Measurements from ENCODE around the gene DLL1.
"Not testable (repeated sequence)": the region's sequence is repeated elsewhere in the genome, so short reads cannot be mapped to it uniquely, and the experiment has no call there.

DLL1 gene

DNA sequence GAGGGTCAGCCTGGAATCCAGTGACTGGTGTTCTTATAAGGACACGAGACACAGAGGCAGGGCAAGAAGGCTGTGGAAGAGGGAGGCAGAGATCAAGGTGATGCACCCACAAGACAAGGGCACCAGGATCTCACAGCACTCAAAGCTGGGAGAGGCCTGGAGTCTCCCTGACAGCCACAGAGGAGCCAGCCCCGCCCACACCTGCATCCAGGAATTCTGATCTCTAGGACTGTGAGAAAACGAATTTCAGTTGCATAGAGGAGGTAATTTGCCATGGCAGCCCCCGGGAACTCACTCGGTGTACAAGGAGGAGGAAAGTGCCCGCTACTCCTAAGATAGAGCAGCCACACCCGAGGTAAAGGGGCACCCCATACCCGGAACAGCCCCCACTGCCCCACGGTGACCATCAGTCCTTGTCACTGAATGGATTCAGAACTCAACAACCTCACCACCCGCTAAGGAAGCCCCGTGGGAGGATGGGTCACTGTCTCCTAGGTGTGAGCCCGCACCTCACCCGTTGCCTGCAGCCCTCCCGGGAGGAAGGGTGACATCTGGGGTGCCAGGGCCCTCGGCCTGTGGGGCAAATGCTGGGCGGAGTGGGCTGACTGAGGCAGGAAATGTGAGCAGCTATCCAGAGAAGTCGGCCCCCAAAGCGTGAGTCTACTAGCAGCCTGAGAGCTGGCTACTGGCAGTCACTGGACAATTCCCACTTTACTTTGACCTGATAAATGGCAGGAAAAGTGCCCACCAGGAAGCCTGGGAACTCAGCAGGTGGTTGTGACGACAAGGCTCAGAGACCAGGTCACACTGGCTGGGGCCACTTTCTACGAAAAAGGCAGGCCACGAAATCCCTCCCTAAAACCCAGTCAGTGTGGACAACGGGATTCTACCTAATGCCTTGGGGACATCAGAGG, 22.4 kb downstream of the DLL1 start:
- DNase-seq (ENCODE audit: low read depth in 2 of 2) = no peak

DNA sequence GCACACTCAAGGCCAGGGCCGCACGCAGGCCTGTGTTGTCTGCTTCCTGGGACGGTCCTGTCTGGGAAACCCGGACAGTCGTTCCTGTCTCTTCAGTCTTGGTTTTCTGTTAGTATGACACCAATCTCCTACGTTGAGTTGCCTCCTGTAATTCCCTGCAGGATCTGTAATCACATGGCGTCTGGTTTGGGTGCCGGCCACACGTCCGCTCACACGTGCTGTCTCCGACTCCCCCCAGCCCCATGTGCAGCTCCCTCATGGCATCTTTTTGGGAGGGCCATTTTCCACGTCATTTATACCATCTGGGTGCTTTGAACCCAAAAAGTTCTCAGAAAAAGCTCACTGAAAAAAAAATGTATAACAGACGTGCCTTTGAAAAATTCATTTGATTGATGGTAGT, 23.2 kb downstream of the DLL1 start:
- DNase-seq (ENCODE audit: low read depth in 2 of 2) = no peak

DNA sequence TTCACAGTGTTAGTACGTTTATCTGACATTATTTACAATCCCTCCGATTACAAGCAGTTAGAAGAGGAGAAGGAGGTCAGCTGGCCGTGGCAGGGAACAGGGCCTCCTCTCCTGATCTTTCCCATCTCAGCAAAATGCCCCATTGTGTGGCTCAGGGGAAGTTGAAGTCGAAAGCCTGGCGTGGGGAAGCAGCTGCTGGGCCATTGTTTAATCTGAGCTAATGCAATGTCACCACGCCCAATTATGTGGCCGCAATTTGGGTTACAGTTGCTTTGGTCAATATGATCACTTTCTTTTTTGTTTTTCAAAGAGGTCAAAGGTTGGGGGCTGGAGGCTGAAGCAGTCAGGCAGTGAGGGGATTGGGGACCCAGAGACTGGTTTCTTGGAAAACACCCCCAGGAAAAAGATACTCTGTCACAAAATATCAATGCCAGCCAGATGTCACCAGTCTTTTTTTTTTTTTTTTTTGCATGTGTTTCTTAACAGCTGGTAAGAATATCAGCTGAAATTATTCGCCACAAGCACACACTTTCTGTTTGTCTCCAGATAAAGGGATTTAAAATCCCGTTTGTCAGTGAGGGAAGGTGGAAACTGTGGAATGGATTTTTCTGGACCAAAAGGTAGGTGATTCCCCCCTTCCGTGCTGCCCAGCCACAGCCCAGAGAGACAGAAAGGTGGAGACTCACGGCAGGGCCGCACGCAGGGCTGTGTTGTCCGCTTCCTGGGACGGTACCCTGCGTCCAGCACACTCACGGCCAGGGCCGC, 24.6 kb downstream of the DLL1 start:
- DNase-seq (ENCODE audit: low read depth in 2 of 2) = no peak

DNA sequence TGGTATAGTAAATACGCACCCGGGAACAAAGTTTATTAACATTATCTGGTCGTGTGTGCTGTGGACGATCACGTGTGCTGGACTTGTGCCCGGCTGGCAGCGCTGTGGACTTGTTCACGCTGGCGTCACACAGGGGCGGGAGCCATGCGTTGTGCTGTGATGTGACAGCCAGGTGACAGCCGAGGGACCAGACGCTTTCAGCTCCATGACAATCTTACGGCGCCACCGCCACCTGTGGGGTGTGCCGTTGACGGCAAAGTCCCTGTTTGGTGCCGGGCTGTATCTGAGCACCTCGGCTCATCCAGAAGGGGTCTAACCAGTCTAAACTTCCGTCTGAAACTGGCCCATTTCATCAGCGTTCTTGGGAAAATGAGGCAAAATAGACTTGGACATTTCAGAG, 25.2 kb downstream of the DLL1 start:
- no peak for DNase-seq (ENCODE audit: low read depth in 2 of 2)

DNA sequence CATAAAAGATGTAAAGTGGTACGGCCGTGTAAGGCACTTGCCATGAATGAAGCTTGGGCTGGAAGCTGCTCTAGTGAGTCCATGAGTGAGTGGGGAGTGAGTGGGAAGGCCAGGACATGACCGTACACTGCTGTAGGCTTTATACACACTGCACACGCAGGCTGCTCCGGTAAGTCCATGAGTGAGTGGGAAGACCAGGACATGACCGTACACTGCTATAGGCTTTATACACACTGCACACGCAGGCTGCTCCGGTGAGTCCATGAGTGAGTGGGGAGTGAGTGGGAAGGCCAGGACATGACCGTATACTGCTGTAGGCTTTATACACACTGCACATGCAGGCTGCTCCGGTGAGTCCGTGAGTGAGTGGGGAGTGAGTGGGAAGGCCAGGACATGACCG, 26.2 kb downstream of the DLL1 start:
- not testable (repeated sequence) for DNase-seq (ENCODE audit: low read depth in 2 of 2)

DNA sequence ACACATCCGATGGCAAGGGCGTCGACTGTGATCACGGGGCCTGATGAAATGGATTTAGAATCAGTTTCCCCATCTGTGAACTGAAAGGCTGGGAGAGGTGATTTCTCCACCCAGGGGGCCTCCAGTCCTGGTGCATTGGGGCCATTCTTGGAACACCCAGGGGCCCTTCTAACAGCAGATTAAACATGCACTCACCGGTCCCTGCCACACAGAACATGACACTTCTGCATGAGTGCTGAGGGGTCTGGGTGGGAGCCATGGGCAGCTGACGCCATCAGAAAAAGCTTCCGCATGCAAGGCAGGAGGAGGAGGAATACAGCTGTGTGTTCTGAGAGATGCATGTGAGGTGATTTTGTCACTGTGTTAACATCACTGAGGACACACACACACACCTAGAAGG, 26.8 kb downstream of the DLL1 start:
- no peak for DNase-seq (ENCODE audit: low read depth in 2 of 2)

DNA sequence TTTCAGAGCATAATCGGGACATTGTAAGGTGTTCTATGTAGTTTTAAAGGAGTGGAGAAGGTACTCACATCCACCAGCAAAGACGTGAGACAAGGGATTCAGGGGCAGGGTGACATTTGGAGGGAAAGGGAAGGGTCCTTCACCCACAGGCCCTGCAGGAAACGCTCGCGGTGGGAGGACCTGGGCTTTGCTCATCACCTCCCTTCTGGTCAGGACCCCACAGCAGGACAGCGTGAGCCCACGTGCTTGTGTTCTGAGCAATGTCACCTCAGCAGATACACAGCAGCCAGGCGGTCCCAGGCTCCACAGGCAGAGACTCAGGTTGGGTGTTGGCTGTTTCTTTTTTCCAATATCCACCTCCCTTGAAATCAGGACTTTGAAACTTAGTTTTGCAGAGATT, 27.5 kb downstream of the DLL1 start:
- DNase-seq (ENCODE audit: low read depth in 2 of 2) = no peak

DNA sequence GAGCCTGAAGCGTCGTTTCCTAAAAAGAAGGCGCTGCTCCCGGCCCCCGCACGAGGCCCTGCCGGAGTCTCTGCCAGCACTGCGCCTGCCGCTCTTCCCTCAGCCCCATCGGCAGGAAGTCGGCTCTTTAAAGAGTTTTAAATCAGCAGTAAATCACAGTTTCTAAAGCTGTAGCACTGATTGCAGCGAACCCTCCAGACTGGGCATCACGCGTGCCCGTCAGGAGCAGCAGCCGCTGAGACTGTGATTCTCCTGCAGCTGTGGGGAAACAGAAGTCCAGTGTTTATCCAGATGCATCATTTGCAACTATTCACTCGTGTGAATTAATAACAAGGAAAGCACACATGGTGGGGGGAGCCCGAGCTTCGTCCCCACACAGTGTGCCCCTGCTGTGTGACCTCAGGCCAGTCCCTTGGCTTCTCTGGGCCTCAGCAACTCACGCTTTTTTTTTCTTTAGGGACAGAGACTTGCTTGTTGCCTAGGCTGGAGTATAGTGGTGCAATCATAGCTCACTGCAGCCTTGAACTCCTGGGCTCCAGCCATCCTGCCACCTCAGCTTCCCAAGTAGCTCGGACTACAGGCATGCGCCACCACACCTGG, 28.3 kb downstream of the DLL1 start:
- DNase-seq (ENCODE audit: low read depth in 2 of 2) = no peak

DNA sequence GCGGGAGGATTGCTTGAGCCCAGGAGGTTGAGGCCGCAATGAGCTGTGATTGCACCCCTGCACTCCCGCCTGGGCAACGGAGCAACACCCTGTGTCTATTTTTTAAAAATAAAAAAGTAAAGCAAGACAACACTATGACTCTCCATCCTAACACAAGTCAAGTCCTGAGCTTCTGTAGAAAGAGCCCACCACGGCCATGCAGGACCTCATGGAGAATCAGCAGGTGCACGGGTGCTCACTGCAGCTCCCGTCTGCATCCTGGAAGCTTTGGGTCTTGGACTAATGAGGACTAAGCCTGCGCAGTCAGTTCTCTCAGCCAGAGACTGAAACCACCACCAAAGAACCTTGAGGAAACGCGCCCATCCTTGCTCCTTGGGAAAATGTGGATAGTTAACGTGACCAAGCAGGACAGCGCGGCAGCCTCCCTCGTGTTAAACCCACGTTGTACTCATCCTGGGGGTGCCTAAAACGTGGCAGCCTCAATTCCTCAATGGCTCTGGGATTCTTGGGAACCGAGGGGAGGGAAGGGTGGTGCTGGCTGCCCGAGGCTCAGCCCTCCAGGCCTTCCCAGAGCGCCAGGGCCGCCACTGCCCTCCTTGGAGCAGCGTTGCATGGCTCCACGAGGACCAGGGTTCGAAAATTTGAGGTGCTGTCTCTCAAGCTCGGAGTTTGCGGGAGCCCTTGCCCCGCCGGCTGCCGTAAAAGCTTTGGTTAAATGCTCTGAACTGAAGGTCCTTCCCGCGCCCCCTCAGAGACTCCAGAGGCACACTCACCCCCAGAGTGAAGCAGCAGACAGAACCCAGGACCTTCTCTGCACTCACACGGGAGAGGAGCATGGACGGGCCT, 29.0 kb downstream of the DLL1 start:
- no peak for DNase-seq (ENCODE audit: low read depth in 2 of 2)

DNA sequence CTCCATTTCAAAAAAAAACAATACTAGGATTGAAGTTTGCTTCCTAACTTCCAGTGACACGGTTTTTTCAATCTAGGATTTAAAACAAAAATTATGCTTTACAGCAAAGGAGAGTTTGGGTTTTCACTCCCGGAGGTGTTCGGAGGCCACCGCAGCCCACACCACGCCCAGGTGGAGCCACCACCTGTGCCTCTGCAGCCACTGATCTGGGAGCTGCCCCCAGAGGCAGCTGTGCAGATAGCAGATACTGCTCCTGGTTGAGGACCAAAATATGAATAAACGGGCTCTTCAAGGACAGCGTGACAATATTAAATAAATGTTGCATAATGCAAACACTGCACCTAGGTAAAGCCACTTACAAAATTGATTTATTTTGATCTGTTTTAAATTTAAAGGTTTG, 30.2 kb downstream of the DLL1 start:
- no peak for DNase-seq (ENCODE audit: low read depth in 2 of 2)

DNA sequence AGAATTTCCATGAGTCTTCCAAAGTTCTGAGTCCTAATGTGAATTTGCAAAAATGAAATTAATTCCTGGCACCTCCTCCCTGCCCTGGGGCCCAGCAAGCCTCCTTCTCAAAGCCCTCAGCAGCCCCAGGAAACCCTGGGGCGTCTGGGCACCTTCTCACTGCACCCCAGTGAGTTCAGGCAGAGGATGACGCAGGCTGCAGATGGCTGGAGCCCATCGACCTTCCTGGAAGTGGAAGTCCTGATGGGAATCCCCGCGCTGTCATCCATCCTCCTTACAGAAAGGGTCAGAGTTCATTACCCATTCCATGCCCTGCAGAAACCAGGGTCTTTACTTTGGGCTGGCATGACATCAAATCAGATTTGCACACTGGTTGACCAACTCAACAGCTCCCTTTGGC, 31.6 kb downstream of the DLL1 start:
- no peak for DNase-seq (ENCODE audit: low read depth in 2 of 2)

DNA sequence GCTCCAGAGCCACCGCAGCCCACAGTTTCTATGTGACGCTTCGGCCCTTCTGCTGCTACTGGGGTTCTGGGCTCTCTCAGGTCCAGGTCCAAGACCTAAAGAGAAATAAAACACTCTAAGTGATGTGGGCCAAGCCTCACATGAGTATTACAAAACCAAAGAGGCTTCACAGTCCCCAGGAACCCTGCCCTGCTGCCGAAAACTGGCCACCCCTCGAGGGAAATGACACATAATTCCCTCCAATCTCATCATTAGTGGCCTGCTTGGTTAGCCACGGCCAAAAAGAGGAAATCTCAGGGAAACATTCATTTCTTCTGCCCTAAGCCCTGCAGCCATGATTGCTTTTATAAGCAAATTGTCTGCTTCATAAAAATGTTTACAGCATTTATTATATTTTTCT, 32.5 kb downstream of the DLL1 start:
- no peak for DNase-seq (ENCODE audit: low read depth in 2 of 2)

DNA sequence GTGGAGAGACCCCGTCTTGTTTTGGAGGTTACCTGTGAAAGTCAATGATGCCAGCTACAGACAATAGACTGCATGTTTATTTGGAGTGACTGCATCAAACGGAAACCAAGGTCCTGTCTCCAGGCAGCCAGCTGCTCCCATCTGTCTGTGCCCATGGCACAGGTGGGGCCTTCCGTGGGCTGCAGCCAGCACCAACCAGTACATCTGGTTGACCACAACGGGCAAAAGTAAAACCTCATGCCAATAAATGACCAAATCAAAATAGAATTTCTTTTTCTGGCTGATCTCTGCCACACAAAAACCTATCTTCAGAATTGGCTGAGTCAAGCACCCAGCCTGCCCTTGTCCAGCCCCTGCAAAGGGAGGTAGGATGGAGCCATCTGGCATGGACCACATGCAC, 33.5 kb downstream of the DLL1 start:
- no peak for DNase-seq (ENCODE audit: low read depth in 2 of 2)

DNA sequence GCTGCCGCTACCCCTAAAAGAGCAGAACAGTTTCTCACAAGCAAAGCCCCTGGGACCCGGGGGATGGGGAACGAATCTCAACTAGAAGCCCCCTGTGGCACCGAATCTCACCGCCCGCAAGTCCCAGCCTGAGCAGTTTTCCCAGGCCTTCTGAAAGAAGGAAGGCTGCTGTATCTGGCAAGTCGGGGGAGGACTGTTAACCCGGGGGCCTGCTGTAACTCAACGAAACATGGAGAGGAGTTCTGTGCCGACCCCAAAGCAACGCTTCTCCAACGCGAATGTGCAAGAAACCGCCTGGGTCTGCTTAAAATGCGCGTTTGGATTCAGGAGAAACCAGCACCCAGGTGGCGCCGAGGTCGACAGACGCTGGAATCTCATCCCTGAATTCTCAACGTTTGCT, 34.2 kb downstream of the DLL1 start:
- no peak for DNase-seq (ENCODE audit: low read depth in 2 of 2)

DNA sequence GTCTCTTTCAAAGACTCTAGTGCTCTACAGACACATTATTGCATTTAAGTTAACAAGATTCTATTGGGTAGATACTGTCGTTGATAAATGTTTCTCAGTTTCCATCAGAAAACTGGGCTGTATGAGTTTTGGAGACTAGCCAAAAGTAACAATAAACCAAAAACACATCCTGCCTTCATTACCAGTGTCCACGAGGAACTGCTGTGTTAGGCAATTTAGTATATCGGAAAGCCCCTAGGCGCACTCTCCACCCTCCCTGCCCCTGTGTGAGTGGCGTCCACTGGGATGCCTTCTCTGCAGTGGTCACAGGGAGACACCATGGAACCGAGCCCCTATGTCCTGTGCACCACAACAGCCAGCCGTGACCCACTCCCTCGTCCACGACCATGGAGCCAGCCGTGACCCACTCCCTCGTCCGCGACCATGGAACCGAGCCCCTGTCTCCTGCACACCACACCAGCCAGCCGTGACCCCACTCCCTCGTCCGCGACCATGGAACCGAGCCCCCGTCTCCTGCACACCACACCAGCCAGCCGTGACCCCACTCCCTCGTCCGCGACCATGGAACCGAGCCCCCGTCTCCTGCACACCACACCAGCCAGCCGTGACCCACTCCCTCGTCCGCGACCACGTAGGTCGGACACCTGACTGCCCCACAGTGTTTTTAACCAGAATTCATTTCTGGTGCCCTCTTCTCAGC, 35.3 kb downstream of the DLL1 start:
- no peak for DNase-seq (ENCODE audit: low read depth in 2 of 2)

DNA sequence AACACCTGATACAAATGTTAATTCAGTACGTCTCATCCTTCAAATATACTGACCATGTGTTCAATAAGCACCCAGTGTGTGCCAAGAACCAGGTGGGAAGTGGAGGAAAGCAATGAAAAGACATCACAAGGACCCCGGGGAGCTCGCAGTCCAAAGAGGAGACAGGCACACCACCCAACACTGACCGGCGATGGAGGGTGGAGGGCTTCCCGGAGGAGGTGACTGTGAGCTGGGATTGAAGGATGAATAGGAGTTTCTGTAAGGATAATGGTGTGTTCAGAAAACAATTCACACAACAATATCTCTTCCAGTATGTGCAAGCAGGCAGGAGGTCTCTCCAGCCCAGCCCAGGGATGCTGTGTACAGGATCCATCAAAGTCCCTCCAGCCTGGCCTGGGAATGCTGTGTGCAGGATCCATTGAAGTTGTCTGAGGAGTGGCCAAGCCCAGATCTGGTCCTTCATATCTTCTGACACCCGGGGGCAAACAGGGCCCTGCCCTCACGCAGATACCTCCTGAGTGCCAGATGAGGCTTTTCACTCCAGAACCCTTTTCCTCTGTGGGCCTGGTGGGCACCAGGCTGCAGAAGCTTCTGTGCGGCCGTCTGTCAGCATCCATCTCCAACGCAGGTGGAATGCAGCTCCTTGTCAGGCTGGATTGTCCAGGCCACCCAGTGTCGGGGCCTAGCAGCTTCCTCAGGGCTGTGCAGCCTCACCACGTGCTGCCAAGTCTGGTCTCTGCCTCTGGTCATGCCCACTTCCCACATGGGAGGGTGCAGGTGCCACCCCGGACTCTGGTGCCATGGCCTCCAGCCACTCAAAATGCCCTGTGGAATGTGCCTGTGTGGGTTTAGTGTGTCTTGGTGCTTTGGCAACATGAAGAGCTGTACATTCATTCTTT, 36.3 kb downstream of the DLL1 start:
- DNase-seq (ENCODE audit: low read depth in 2 of 2) = no peak

DNA sequence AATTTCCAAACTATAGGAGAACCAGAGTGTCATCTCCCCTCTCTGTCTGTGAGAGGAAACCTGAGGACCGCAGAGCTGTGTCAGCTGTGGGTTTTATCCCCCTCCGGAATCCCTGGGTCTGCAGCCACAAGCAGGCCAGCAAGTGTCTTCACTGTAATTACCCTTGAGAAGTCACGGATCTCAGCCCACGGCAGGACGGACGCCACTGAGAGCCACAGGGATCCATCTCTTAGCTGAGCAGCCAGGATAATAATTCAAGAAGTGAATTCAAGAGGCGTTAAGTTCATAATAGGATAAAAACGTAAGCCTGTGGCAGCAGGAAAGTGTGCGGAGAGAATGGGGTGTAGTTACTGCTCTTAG, 37.0 kb downstream of the DLL1 start:
- DNase-seq (ENCODE audit: low read depth in 2 of 2) = no peak

DNA sequence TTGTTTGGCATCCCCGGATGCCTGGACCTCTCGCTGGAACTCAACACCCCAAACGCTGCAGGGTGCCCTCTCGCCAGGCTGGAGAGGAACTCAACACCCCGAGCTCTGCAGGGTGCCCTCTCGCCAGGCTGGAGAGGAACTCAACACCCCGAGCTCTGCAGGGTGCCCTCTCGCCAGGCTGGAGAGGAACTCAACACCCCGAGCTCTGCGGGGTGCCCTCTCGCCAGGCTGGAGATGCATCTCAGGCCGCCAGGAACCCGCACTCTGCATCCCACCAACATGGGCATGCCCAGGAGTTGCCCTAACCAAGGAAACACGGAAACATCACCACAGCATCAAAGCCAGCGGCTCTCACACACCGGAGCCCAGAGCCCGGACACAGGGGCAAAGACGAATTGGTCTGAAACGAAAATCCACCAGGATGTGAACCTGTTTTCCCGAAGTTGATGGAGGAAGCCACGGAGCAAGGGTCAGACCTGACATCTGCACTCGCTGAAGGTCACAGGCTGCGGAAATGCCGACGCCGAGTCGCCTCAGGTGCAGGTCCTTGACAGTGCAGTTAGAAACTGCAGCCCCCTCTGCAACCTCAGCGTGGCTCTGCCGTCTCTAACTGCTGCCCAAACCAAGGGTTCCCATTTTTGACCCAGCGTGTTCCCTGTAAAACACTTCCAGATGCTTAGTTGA, 37.5 kb downstream of the DLL1 start:
- no peak for DNase-seq (ENCODE audit: low read depth in 2 of 2)

DNA sequence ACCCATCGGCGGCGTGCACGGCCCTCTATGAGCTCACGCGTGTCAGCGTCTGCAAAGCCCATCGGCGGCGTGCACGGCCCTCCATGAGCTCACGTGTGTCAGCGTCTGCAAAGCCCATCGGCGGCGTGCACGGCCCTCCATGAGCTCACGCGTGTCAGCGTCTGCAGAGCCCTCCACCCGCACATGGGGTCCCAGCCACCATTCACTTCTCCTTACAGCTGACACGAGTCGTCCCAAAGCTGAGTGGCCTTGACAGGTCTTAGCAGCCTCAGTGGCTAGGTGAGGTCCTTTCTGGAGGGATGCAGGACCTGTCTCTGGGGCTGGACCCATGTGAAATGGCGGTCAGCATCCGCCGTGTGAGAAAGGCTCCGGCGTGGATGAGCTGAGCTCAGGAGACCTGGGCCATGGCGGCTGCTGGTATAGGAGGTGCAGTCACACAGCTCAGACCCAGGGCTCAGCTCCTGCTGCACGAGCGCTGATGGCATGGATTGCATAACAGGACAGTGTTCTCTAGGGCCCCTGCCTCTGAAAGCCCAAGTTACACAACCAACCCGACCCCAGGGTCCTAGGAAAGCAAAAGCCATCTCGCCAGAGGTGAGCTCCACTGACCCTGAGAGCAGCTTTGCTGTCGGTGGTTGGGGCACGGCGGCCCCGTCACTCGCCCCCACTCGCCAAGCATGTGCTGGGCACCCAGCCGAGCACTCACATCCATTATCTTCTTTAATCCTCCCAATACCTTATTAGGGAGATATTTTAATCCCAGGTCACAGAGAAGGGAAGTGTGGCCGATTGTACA, 38.9 kb downstream of the DLL1 start:
- DNase-seq (ENCODE audit: low read depth in 2 of 2) = no peak
